Keratinocyte (primary cell): ENCODE measurements around the gene WNK2. TPM values are rescaled to one million over a fixed set of nuclear protein-coding genes. Genes with fewer than 3 reads are reported as not detected.

Experiments
- DNase-seq: peaks from one replicate; pipeline ENCODE4 v3.0.0-alpha.2; 2011; ENCODE audit warnings: low read depth, missing footprints, low spot score
- FAIRE-seq: peaks from 2 replicates; lab custom pipeline; 2011; peaks lifted over from hg19 to GRCh38; lab: Jason Lieb, UNC
- H2AFZ ChIP-seq: 2 replicates; pipeline ENCODE4 v1.6.0; 2012; ENCODE audit warnings: low read length, control low read depth, inconsistent platforms; ENCODE audit not compliant: control insufficient read depth
- H3K27ac ChIP-seq: 2 replicates; pipeline ENCODE4 v1.5.1; 2011; ENCODE audit warnings: low read length; ENCODE audit not compliant: control insufficient read depth, insufficient read depth
- H3K27me3 ChIP-seq: 3 replicates; pipeline ENCODE4 v1.6.0; 2011; ENCODE audit warnings: low read length; ENCODE audit not compliant: control insufficient read depth, insufficient read depth; ENCODE audit errors: extremely low read depth
- H3K36me3 ChIP-seq, 2 experiments: 2 replicates in 1 of 2; 3 replicates in 1 of 2; pipeline ENCODE4 v1.5.1; 2011; ENCODE audit warnings: low read length in 2 of 2, mild to moderate bottlenecking in 1 of 2; ENCODE audit not compliant: control insufficient read depth in 2 of 2, insufficient read depth in 2 of 2; ENCODE audit errors: extremely low read depth in 1 of 2
- H3K4me1 ChIP-seq: 3 replicates; pipeline ENCODE4 v1.5.1; 2011; ENCODE audit warnings: low read length; ENCODE audit not compliant: control insufficient read depth, insufficient read depth; ENCODE audit errors: extremely low read depth
- H3K4me2 ChIP-seq: 3 replicates; pipeline ENCODE4 v1.6.0; 2011; ENCODE audit warnings: low read depth, low read length; ENCODE audit not compliant: control insufficient read depth, insufficient read depth; ENCODE audit errors: extremely low read depth
- H3K4me3 ChIP-seq, 3 experiments: fragments of 200-600 bp in 1 of 3; sonication (generic) in 1 of 3; 2 replicates in 2 of 3; 3 replicates in 1 of 3; pipeline ENCODE4 v1.5.1; 2011 to 2016; ENCODE audit warnings: low read length in 3 of 3, mild to moderate bottlenecking in 3 of 3, control low read depth in 2 of 3, inconsistent platforms in 1 of 3, low read depth in 1 of 3, mixed read lengths in 1 of 3, mixed run types in 1 of 3, moderate library complexity in 1 of 3; ENCODE audit not compliant: control insufficient read depth in 2 of 3, insufficient read depth in 2 of 3; ENCODE audit errors: extremely low read depth in 1 of 3
- H3K79me2 ChIP-seq: 2 replicates; pipeline ENCODE4 v1.6.0; 2012; ENCODE audit warnings: low read length; ENCODE audit not compliant: control insufficient read depth, insufficient read depth
- H3K9ac ChIP-seq: 3 replicates; pipeline ENCODE4 v1.6.0; 2011; ENCODE audit warnings: low read length; ENCODE audit not compliant: control insufficient read depth, insufficient read depth; ENCODE audit errors: extremely low read depth
- H3K9me1 ChIP-seq: 3 replicates; pipeline ENCODE4 v1.6.0; 2011; ENCODE audit warnings: low read length; ENCODE audit not compliant: control insufficient read depth, insufficient read depth; ENCODE audit errors: extremely low read depth
- H3K9me3 ChIP-seq: 2 replicates; pipeline ENCODE4 v1.5.1; 2012; ENCODE audit warnings: low read depth, low read length; ENCODE audit not compliant: control insufficient read depth
- H4K20me1 ChIP-seq: 3 replicates; pipeline ENCODE4 v1.6.0; 2011; ENCODE audit warnings: low read length; ENCODE audit not compliant: control insufficient read depth, insufficient read depth; ENCODE audit errors: extremely low read depth
- EZH2 ChIP-seq: IDR thresholded peaks from one replicate; pipeline ENCODE4 v1.6.1; 2012; ENCODE audit warnings: inconsistent platforms, mild to moderate bottlenecking, low read length, moderate library complexity
- dilution Hi-C: fragments of 300-500 bp; cut with MboI; formaldehyde crosslinking; loops from one replicate; pipeline ENCODE4 v1.7.0; 2020; ENCODE audit warnings: low sequenced_read_pairs; ENCODE audit not compliant: extremely low pct_ligation_motif_present
- polyA plus RNA-seq, 5 experiments: library from polyadenylated mRNA; depleted of rRNA in 3 of 5; stranded (reverse) in 3 of 5; stranded (forward) in 1 of 5; unstranded in 1 of 5; fragments of >200 nt; gene quantifications; 1 replicate in 1 of 5; 2 replicates in 3 of 5; 3 replicates in 1 of 5; pipeline versions ENCODE4 v1.2.1 to v1.2.3, GENCODE V29; 2011 to 2012; ENCODE audit warnings: missing spikeins in 2 of 5, low read depth in 1 of 5, low replicate concordance in 1 of 5
- TF ChIP-seq, protein P1 (sequence below), 3 experiments: IDR thresholded peaks in 1 of 3; conservative IDR thresholded peaks in 1 of 3; optimal IDR thresholded peaks in 1 of 3; 2 replicates in 2 of 3; 3 replicates in 1 of 3; pipeline versions ENCODE3 to v1.5.1; 2011; ENCODE audit warnings: low read length in 3 of 3, mild to moderate bottlenecking in 3 of 3, moderate library complexity in 2 of 3, control low read depth in 1 of 3, inconsistent platforms in 1 of 3; ENCODE audit not compliant: insufficient read depth in 2 of 3; ENCODE audit errors: extremely low read depth in 1 of 3

Gene WNK2
- polyA plus RNA-seq, 1 donor (not counting 4 experiments of a cell fraction or from before 2014, with no cell fraction given): not detected

DNA sequence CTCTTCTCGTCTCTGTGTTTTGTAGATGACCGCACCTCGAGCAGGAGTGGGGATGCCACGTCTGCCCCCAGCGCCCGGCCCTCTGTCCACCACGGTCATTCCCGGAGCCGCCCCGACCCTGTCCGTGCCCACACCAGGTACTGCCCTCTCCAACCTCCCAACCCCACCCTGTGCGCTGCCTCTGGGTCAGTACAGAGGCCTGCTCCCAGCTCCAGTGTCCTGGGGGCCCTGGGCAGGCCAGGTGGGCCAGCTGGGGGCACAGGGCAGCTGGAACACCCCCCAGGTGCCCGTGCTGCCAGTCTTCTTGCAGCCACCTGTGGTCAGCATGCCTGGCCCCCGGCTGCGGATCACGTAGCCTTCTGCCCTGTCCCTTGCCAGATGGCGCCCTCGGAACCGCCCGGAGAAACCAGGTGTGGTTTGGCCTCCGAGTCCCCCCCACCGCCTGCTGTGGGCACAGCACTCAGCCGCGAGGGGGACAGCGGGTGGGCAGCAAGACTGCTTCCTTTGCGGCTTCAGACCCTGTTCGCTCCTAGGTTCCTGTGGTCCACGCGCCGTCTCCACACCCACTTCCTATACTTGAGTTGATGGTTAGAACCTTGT, 133.7 kb downstream of the WNK2 start:
- Histone ChIP-seq H3K27me3 (peaks cover 6% of the 10 kb centered on the region), H3K9me1 (no peaks in the 10 kb centered on the region), H3K9me3 (no peaks in the 10 kb centered on the region), H3K36me3 (no peaks in the 10 kb centered on the region), H3K27ac (no peak overlapping the region), H3K4me2 (no peak overlapping the region), H3K9ac (no peak overlapping the region), H3K79me2 (no peaks in the 10 kb centered on the region), H4K20me1 (no peaks in the 10 kb centered on the region), H3K4me3 (no peak overlapping the region), H2AFZ (no peak overlapping the region), H3K4me1 (peaks cover 3% of the 10 kb centered on the region)
- TF ChIP-seq, protein P1, sequence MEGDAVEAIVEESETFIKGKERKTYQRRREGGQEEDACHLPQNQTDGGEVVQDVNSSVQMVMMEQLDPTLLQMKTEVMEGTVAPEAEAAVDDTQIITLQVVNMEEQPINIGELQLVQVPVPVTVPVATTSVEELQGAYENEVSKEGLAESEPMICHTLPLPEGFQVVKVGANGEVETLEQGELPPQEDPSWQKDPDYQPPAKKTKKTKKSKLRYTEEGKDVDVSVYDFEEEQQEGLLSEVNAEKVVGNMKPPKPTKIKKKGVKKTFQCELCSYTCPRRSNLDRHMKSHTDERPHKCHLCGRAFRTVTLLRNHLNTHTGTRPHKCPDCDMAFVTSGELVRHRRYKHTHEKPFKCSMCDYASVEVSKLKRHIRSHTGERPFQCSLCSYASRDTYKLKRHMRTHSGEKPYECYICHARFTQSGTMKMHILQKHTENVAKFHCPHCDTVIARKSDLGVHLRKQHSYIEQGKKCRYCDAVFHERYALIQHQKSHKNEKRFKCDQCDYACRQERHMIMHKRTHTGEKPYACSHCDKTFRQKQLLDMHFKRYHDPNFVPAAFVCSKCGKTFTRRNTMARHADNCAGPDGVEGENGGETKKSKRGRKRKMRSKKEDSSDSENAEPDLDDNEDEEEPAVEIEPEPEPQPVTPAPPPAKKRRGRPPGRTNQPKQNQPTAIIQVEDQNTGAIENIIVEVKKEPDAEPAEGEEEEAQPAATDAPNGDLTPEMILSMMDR (optimal IDR thresholded peaks at IDR 0.05 in 1 of 3, IDR thresholded peaks at IDR 0.05 in 1 of 3, conservative IDR thresholded peaks at IDR 0.05 in 1 of 3; ENCODE audit: extremely low read depth in 1 of 3, insufficient read depth in 2 of 3, low read length in 3 of 3): no peak
- TF ChIP-seq EZH2: no peak
- dilution Hi-C loops: no loop called here
- DNase-seq: no peak
- no peak for FAIRE-seq

DNA sequence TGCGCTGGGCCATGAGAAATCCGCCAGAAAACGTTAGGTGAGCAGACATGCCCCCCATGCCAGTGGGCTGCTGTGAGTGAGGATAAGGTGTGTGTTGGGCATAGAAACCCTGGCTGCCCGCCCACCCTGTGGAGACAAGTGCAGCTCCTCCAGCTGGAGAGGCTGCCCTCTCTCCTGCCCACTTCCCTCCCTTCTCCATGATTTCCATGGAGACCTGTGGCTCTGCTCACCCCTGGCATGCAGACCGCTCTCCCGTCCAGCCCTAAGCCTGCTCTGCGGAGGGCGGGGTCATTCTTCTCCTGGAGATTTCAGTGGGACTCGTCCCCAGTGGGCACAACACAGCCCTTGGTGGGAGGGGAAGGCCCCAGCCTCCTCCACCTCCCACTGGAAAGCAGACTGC, 134.5 kb downstream of the WNK2 start:
- no peaks in the 10 kb centered on the region for H3K9me1 ChIP-seq
- dilution Hi-C loops: no loop called here
- no peak for TF ChIP-seq EZH2
- TF ChIP-seq, protein P1 (optimal IDR thresholded peaks at IDR 0.05 in 1 of 3, IDR thresholded peaks at IDR 0.05 in 1 of 3, conservative IDR thresholded peaks at IDR 0.05 in 1 of 3; ENCODE audit: extremely low read depth in 1 of 3, insufficient read depth in 2 of 3, low read length in 3 of 3): no peak
- no peak overlapping the region for H3K27ac ChIP-seq
- H2AFZ ChIP-seq: no peak overlapping the region
- no peak for DNase-seq
- H3K4me2 ChIP-seq: no peak overlapping the region
- H3K9ac ChIP-seq: no peak overlapping the region
- H3K27me3 ChIP-seq: peaks cover 7% of the 10 kb centered on the region
- no peaks in the 10 kb centered on the region for H3K79me2 ChIP-seq
- no peaks in the 10 kb centered on the region for H3K9me3 ChIP-seq
- no peak for FAIRE-seq
- H3K4me3 ChIP-seq: no peak overlapping the region
- H3K36me3 ChIP-seq: no peaks in the 10 kb centered on the region
- no peaks in the 10 kb centered on the region for H4K20me1 ChIP-seq
- no peaks in the 10 kb centered on the region for H3K4me1 ChIP-seq
